ENCODE data around the gene LPCAT1. TPM values are rescaled to one million over a fixed set of nuclear protein-coding genes. Genes with fewer than 3 reads are reported as not detected.

Gene LPCAT1
- total and polyA plus RNA-seq, 5 donors from 2014 or later: 21.4 to 34.7 (median 25.6) TPM

DNA sequence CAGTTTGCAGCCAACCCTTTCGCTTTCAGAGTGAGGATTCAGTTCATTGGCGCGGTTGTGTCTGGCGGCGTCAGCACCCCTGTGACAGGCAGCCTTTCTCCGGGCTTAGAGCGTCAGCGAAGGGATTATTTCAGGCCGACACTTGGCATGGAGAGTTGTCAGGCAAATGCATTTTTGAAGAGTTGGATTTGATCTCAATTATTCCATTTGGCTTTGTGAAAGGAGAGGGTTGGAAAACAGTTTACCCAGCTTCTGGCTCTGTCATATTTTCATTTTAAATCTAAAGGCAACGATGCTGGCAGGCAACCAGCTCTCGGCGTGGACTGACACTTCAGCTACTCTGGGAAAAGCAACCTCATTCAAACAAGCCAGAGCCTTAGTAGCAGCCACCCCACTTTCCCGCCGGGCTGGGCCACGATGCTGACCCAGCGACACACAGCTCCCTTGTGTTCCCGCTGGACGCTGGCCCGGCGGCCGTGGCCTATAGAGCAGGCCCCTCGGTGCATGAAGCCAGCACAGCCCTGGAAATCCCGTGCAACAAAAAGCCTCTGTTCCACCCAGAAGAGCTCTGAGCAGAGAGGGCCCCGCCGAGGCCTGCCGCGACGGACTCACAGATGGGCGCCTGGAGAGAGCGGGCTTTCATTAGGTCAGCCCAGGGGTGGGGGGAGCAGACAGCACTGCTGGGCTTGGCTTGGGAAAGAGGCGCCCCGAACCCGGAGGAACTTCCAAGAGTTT, 28.9 kb upstream of the LPCAT1 start:
- Mint-ChIP-seq H3K27ac (no peak overlapping the region), H3K4me1 (no peaks in the 10 kb centered on the region), H3K27me3 (no peaks in the 10 kb centered on the region), H3K4me3 (no peak overlapping the region), H3K36me3 (no peaks in the 10 kb centered on the region), H3K9me3 (no peaks in the 10 kb centered on the region)
- no peaks in the 10 kb centered on the region for H3K9me3 ChIP-seq (ENCODE audit: control insufficient read depth in 2 of 2, low read length in 2 of 2)
- DNase-seq: no peak
- no peaks in the 10 kb centered on the region for H3K36me3 ChIP-seq (ENCODE audit: control insufficient read depth, insufficient read depth, low read length)
- H3K4me3 ChIP-seq (ENCODE audit: low read depth, low read length): no peak overlapping the region
- H3K27ac ChIP-seq (ENCODE audit: insufficient read depth, low read length, poor library complexity, severe bottlenecking): no peak overlapping the region
- no peaks in the 10 kb centered on the region for H3K27me3 ChIP-seq (ENCODE audit: control insufficient read depth, insufficient read depth, low read length)
- ATAC-seq (ENCODE audit: low read depth in 2 of 2): no peak
- no peaks in the 10 kb centered on the region for H3K4me1 ChIP-seq (ENCODE audit: control insufficient read depth, insufficient read depth, low read length, poor library complexity, severe bottlenecking)

DNA sequence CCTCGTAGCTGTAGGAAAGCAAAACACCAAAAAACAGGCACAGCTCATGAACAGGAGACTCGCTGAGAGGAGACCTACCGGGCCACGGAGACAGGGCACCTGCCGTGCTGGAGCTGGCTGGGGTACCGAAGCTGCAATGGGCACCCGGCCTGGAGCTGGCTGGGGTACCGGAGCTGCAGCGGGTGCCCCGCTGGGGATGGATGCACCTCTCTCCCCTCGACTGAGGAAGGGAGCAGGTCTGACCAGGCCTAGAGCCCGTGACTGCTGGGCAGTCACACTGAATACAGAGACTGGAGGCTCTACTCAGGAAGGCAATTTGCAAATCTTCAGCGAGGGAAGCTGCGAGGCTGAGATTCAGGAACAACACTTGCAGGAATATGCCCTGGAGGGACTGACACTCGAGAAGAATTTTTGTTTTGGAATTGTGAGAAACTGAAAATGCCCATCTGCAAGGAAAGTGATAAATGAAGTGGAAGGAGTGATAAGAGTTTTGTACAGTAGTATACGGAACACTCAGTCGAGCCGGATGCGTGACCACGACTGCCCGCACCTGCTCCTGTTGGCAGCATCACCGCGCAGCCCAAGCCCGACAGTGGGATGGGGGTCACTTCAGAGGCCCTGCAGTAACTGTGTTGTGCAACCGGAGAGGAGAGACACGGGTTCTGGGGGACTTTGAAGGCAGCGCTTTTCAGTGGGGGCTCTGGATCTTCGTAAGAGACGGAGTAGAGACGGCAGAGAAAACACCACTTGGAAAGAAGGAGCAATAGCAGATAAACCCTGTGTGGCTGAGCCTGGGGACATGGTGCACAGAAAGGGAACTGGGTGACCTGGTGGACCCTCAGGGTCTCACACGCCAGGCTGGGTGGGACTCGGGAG, 27.9 kb upstream of the LPCAT1 start:
- no peak overlapping the region for H3K4me3 ChIP-seq (ENCODE audit: low read depth, low read length)
- H3K27ac ChIP-seq (ENCODE audit: insufficient read depth, low read length, poor library complexity, severe bottlenecking): no peak overlapping the region
- no peaks in the 10 kb centered on the region for H3K4me1 Mint-ChIP-seq
- H3K4me3 Mint-ChIP-seq: no peak overlapping the region
- H3K36me3 ChIP-seq (ENCODE audit: control insufficient read depth, insufficient read depth, low read length): no peaks in the 10 kb centered on the region
- H3K27me3 ChIP-seq (ENCODE audit: control insufficient read depth, insufficient read depth, low read length): no peaks in the 10 kb centered on the region
- H3K36me3 Mint-ChIP-seq: no peaks in the 10 kb centered on the region
- H3K9me3 Mint-ChIP-seq: no peaks in the 10 kb centered on the region
- H3K27me3 Mint-ChIP-seq: no peaks in the 10 kb centered on the region
- no peaks in the 10 kb centered on the region for H3K9me3 ChIP-seq (ENCODE audit: control insufficient read depth in 2 of 2, low read length in 2 of 2)
- ATAC-seq (ENCODE audit: low read depth in 2 of 2) (no peak), DNase-seq (no peak)
- H3K4me1 ChIP-seq (ENCODE audit: control insufficient read depth, insufficient read depth, low read length, poor library complexity, severe bottlenecking): no peaks in the 10 kb centered on the region
- H3K27ac Mint-ChIP-seq: peak overlapping the region in 1 of 3 donors; percentile 7

DNA sequence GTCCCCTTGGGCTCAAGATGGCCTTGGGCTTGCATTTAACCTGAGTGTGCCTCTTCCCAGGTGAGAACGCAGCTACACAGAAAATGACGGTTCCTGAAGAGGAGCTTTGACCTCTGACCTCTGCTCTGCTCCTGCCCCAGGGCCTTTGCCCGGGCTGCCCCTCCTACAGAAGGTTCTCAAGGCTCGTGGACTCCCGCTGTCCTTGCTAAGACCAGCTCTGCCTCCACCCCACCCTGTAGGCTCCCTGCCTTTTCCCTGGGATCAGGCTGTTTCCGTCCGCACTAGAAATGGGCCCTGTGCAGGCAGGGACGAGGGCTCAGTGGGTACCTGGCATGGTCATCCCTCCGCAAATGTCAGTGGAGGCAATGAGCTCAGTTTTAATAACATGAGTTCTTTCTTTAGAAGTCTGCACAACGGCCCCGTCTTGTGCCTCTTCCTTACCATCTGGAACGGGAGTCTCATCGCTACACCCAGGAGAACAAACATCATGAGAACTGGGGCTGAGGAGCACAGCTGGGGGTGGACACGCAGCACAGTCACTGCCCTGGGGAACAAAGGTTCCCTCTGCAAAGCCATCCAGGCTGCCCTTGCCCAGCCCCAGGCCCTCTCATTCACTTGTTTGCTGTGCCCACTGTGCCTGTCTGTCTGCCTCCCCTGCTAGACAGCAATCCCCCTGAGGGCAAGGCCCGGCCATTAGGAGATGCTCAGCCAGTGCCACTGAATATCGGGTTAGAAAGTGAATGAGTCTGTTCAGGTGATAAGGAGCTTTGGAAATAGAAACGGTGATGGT, 26.7 kb upstream of the LPCAT1 start:
- H3K9me3 ChIP-seq (ENCODE audit: control insufficient read depth in 2 of 2, low read length in 2 of 2): no peaks in the 10 kb centered on the region
- Mint-ChIP-seq H3K27me3 (no peaks in the 10 kb centered on the region), H3K4me1 (peaks cover 0 to 5% (median under 1%) of the 10 kb centered on the region in 4 donors), H3K27ac (no peak overlapping the region), H3K9me3 (no peaks in the 10 kb centered on the region), H3K4me3 (no peak overlapping the region), H3K36me3 (no peaks in the 10 kb centered on the region)
- ATAC-seq (ENCODE audit: low read depth in 2 of 2) (no peak), DNase-seq (no peak)
- H3K27ac ChIP-seq (ENCODE audit: insufficient read depth, low read length, poor library complexity, severe bottlenecking): no peak overlapping the region
- no peaks in the 10 kb centered on the region for H3K36me3 ChIP-seq (ENCODE audit: control insufficient read depth, insufficient read depth, low read length)
- H3K27me3 ChIP-seq (ENCODE audit: control insufficient read depth, insufficient read depth, low read length): no peaks in the 10 kb centered on the region
- no peaks in the 10 kb centered on the region for H3K4me1 ChIP-seq (ENCODE audit: control insufficient read depth, insufficient read depth, low read length, poor library complexity, severe bottlenecking)
- no peak overlapping the region for H3K4me3 ChIP-seq (ENCODE audit: low read depth, low read length)

DNA sequence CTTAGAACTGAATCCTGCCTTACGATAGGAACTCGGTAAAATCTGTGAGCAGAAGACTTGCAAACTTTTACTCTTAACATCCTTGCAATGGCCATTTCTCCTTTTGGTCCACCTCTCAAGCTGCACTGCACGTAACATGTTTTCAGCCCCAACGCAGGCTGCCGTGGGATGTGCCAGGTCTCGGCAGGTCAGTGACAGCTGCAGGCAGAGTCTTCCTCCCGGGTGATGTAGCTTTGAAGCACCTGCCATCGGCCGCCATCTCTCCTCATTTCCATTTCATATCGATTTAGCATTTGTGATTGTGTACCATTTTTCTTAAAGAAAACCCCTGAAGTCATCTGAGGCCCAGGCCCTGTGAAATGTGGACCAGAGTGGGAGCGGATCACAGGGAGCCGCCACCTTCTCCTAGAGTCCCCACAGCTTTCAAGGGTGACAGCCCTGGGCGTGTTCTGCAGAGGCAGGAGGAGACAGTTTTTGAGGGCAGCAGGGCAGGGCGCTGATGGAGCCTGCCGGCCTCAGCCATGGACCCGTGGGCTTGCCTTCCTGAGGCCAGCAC, 25.8 kb upstream of the LPCAT1 start:
- no peaks in the 10 kb centered on the region for H3K9me3 Mint-ChIP-seq
- H3K36me3 Mint-ChIP-seq: no peaks in the 10 kb centered on the region
- no peak for DNase-seq
- Histone ChIP-seq H3K27ac (ENCODE audit: insufficient read depth, low read length, poor library complexity, severe bottlenecking) (no peak overlapping the region), H3K4me3 (ENCODE audit: low read depth, low read length) (no peak overlapping the region), H3K27me3 (ENCODE audit: control insufficient read depth, insufficient read depth, low read length) (no peaks in the 10 kb centered on the region), H3K9me3 (ENCODE audit: control insufficient read depth in 2 of 2, low read length in 2 of 2) (no peaks in the 10 kb centered on the region), H3K36me3 (ENCODE audit: control insufficient read depth, insufficient read depth, low read length) (no peaks in the 10 kb centered on the region), H3K4me1 (ENCODE audit: control insufficient read depth, insufficient read depth, low read length, poor library complexity, severe bottlenecking) (no peaks in the 10 kb centered on the region)
- ATAC-seq (ENCODE audit: low read depth in 2 of 2): no peak
- H3K4me3 Mint-ChIP-seq: no peak overlapping the region
- peaks cover 0 to 9% (median under 1%) of the 10 kb centered on the region in 4 donors for H3K4me1 Mint-ChIP-seq
- no peak overlapping the region for H3K27ac Mint-ChIP-seq
- no peaks in the 10 kb centered on the region for H3K27me3 Mint-ChIP-seq

DNA sequence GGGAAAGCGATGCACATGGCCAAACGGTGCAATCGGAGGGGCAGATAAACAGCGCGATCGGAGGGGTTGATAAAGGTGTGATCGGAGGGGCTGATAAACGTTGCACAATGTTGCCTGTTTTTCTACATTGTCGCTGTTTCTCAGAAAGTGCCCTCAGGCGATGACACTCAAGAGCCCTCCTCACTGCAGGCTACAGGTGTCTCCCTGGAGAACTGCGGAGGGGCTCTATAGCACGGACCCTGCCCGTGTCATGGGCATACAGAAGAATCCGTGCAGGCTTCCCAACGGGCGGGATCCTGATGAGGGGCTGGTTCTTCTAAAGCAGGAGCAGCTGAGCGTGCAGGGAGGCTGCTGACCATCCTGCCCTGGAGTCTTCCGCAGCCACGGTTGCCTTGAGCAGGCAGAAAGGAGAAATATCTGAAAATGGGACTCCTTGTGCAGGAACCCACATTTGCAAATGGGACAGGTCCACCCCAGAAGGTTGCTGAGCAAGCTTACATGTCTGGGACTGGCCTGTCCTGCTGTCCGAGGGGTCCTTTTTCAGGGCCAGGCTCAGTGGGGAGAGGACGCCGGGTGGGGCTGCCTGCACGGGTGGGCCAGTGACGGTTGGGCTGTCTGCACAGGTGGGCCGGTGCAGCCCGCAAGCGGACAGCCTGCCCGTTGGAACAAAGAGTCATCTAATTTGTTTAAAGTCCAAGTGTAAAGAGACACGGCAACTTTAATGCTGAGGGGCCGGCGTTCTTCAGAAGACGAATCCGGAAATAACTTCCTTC, 25.1 kb upstream of the LPCAT1 start:
- no peaks in the 10 kb centered on the region for H3K4me1 ChIP-seq (ENCODE audit: control insufficient read depth, insufficient read depth, low read length, poor library complexity, severe bottlenecking)
- Mint-ChIP-seq H3K9me3 (no peaks in the 10 kb centered on the region), H3K27me3 (no peaks in the 10 kb centered on the region), H3K4me3 (no peak overlapping the region), H3K27ac (peak overlapping the region in 2 of 3 donors; percentile 15 to 38), H3K4me1 (peaks cover 0 to 9% (median under 1%) of the 10 kb centered on the region in 4 donors), H3K36me3 (no peaks in the 10 kb centered on the region)
- DNase-seq (no peak), ATAC-seq (ENCODE audit: low read depth in 2 of 2) (no peak)
- no peak overlapping the region for H3K27ac ChIP-seq (ENCODE audit: insufficient read depth, low read length, poor library complexity, severe bottlenecking)
- H3K36me3 ChIP-seq (ENCODE audit: control insufficient read depth, insufficient read depth, low read length): no peaks in the 10 kb centered on the region
- H3K27me3 ChIP-seq (ENCODE audit: control insufficient read depth, insufficient read depth, low read length): no peaks in the 10 kb centered on the region
- no peaks in the 10 kb centered on the region for H3K9me3 ChIP-seq (ENCODE audit: control insufficient read depth in 2 of 2, low read length in 2 of 2)
- no peak overlapping the region for H3K4me3 ChIP-seq (ENCODE audit: low read depth, low read length)

DNA sequence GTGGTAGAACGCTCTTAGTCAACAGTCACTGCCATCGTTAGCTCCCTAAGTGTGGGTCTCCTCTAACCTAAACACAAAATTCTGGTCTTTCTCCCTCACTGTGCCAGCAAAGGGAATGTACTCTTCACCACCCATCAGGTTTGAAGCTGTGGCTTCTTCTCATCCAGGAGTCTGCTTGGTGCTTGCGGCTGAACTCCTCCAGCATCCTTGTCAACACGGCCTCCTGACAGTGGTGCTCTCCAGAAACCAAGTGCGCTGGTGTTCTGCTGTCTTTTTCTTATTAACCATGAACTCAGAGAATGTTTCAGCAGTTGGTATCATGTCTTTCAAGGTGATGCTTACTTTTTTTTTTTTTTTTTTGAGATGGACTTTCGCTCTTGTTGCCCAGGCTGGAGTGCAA, 23.9 kb upstream of the LPCAT1 start:
- Mint-ChIP-seq H3K36me3 (no peaks in the 10 kb centered on the region), H3K4me1 (peaks cover 0 to 9% (median under 1%) of the 10 kb centered on the region in 4 donors), H3K27me3 (no peaks in the 10 kb centered on the region), H3K9me3 (no peaks in the 10 kb centered on the region), H3K27ac (no peak overlapping the region), H3K4me3 (no peak overlapping the region)
- H3K36me3 ChIP-seq (ENCODE audit: control insufficient read depth, insufficient read depth, low read length): no peaks in the 10 kb centered on the region
- H3K27ac ChIP-seq (ENCODE audit: insufficient read depth, low read length, poor library complexity, severe bottlenecking): no peak overlapping the region
- ATAC-seq (ENCODE audit: low read depth in 2 of 2): no peak
- no peaks in the 10 kb centered on the region for H3K27me3 ChIP-seq (ENCODE audit: control insufficient read depth, insufficient read depth, low read length)
- no peak for DNase-seq
- no peaks in the 10 kb centered on the region for H3K4me1 ChIP-seq (ENCODE audit: control insufficient read depth, insufficient read depth, low read length, poor library complexity, severe bottlenecking)
- no peak overlapping the region for H3K4me3 ChIP-seq (ENCODE audit: low read depth, low read length)
- H3K9me3 ChIP-seq (ENCODE audit: control insufficient read depth in 2 of 2, low read length in 2 of 2): no peaks in the 10 kb centered on the region

DNA sequence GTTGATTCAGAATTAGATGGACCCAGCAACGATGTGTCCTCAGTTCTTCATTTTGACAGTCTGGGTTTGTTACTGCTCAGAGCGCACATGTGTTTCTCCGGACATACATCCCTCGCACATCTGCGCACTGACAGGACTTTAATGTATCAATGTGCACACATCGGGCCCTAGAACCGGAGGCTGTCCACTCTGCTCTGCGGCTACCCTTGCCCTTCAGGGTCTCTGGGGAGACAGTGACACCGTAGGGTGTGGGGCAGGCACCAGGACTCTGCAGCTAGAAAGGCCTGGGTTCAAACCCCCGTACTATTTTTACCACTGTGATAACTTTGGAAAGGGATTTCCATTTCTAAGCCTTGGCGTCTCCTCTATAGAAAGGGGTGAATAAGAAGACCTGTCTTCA, 23.5 kb upstream of the LPCAT1 start:
- Mint-ChIP-seq H3K4me3 (no peak overlapping the region), H3K27me3 (no peaks in the 10 kb centered on the region), H3K9me3 (no peaks in the 10 kb centered on the region), H3K4me1 (peaks cover 0 to 9% (median under 1%) of the 10 kb centered on the region in 4 donors), H3K36me3 (no peaks in the 10 kb centered on the region), H3K27ac (no peak overlapping the region)
- DNase-seq: no peak
- H3K27ac ChIP-seq (ENCODE audit: insufficient read depth, low read length, poor library complexity, severe bottlenecking): no peak overlapping the region
- H3K36me3 ChIP-seq (ENCODE audit: control insufficient read depth, insufficient read depth, low read length): no peaks in the 10 kb centered on the region
- H3K4me3 ChIP-seq (ENCODE audit: low read depth, low read length): no peak overlapping the region
- no peaks in the 10 kb centered on the region for H3K4me1 ChIP-seq (ENCODE audit: control insufficient read depth, insufficient read depth, low read length, poor library complexity, severe bottlenecking)
- ATAC-seq (ENCODE audit: low read depth in 2 of 2): no peak
- H3K9me3 ChIP-seq (ENCODE audit: control insufficient read depth in 2 of 2, low read length in 2 of 2): no peaks in the 10 kb centered on the region
- no peaks in the 10 kb centered on the region for H3K27me3 ChIP-seq (ENCODE audit: control insufficient read depth, insufficient read depth, low read length)
